ENCODE results near the gene MS4A15. TPM values are rescaled to one million over a fixed set of nuclear protein-coding genes. Genes with fewer than 3 reads are reported as not detected.
A peak's percentile ranks its signal among the peaks of the same experiment; 100 is the strongest.

The MS4A15 gene
- total RNA-seq, 4 donors from 2014 or later, result not detected

- DNase-seq (ENCODE audit: low spot score in 2 of 2), result peak; percentile 84 to 93
- H3K4me3 ChIP-seq (ENCODE audit: low read depth, poor library complexity, severe bottlenecking), result no peak overlapping the region
- TF ChIP-seq POLR2A (IDR thresholded peaks at IDR 0.05), result no peak
- TF ChIP-seq CTCF (IDR thresholded peaks at IDR 0.05), result peak in 1 of 3 donors; percentile 21
- 9 to 13% methylated on average over 15 of the region's 15 CpGs for whole genome bisulfite sequencing, 2 donors
- intact Hi-C loops (cut with DNase I; ENCODE audit: low total_unique reads), result no loop called here
Measured at GRCh38 chr11:60775420-60775961, 18.8 kb downstream of the MS4A15 start.

GRCh38 chr11:60776167-60776566, 19.5 kb downstream of the MS4A15 start:
- intact Hi-C loops (cut with DNase I; ENCODE audit: low total_unique reads), result no loop called here
- H3K4me3 ChIP-seq (ENCODE audit: low read depth, poor library complexity, severe bottlenecking), result no peak overlapping the region
- no peak for TF ChIP-seq POLR2A (IDR thresholded peaks at IDR 0.05)
- TF ChIP-seq CTCF (IDR thresholded peaks at IDR 0.05), result no peak
- no peak for DNase-seq (ENCODE audit: low spot score in 2 of 2)
- 82 to 83% methylated on average over 3 to 4 of the region's 4 CpGs for WGBS, 2 donors

GRCh38 chr11:60777106-60777505, 20.4 kb downstream of the MS4A15 start:
- no peak for DNase-seq (ENCODE audit: low spot score in 2 of 2)
- intact Hi-C loops (cut with DNase I; ENCODE audit: low total_unique reads), result no loop called here
- TF ChIP-seq POLR2A (IDR thresholded peaks at IDR 0.05), result no peak
- TF ChIP-seq CTCF (IDR thresholded peaks at IDR 0.05), result no peak
- 47 to 53% methylated on average over 4 of the region's 4 CpGs for WGBS, 2 donors
- H3K4me3 ChIP-seq (ENCODE audit: low read depth, poor library complexity, severe bottlenecking), result no peak overlapping the region

GRCh38 chr11:60777572-60777971, 20.9 kb downstream of the MS4A15 start:
- H3K4me3 ChIP-seq (ENCODE audit: low read depth, poor library complexity, severe bottlenecking), result no peak overlapping the region
- 41 to 44% methylated on average over 2 of the region's 2 CpGs for WGBS, 2 donors
- DNase-seq (ENCODE audit: low spot score in 2 of 2), result no peak
- intact Hi-C loops (cut with DNase I; ENCODE audit: low total_unique reads), result no loop called here
- no peak for TF ChIP-seq POLR2A (IDR thresholded peaks at IDR 0.05)
- TF ChIP-seq CTCF (IDR thresholded peaks at IDR 0.05), result no peak

GRCh38 chr11:60780065-60780464, 23.4 kb downstream of the MS4A15 start:
- intact Hi-C loops (cut with DNase I; ENCODE audit: low total_unique reads), result no loop called here
- no peak overlapping the region for H3K4me3 ChIP-seq (ENCODE audit: low read depth, poor library complexity, severe bottlenecking)
- DNase-seq (ENCODE audit: low spot score in 2 of 2), result no peak
- TF ChIP-seq CTCF (IDR thresholded peaks at IDR 0.05), result no peak
- no peak for TF ChIP-seq POLR2A (IDR thresholded peaks at IDR 0.05)
- 78 to 81% methylated on average over 2 of the region's 2 CpGs for WGBS, 2 donors

GRCh38 chr11:60780774-60781173, 24.1 kb downstream of the MS4A15 start:
- TF ChIP-seq POLR2A (IDR thresholded peaks at IDR 0.05) (no peak), CTCF (IDR thresholded peaks at IDR 0.05) (no peak)
- no peak for DNase-seq (ENCODE audit: low spot score in 2 of 2)
- intact Hi-C loops (cut with DNase I; ENCODE audit: low total_unique reads), result no loop called here
- H3K4me3 ChIP-seq (ENCODE audit: low read depth, poor library complexity, severe bottlenecking), result no peak overlapping the region
